HUES48 (cell line): ENCODE results near the gene TTLL4.
A peak's percentile ranks its signal among the peaks of the same experiment; 100 is the strongest.

Source experiments
- H3K27ac ChIP-seq: one replicate; pipeline ENCODE4 v1.7.0; 2013; ENCODE audit warnings: low read depth, low read length, inconsistent platforms
- H3K27me3 ChIP-seq: 2 replicates; pipeline ENCODE4 v1.6.1; 2013; ENCODE audit warnings: mild to moderate bottlenecking, low read length; ENCODE audit not compliant: control insufficient read depth, insufficient read depth
- H3K36me3 ChIP-seq: 2 replicates; pipeline ENCODE4 v1.6.1; 2013; ENCODE audit warnings: low read length; ENCODE audit not compliant: control insufficient read depth, insufficient read depth
- H3K4me1 ChIP-seq: 2 replicates; pipeline ENCODE4 v1.6.1; 2013; ENCODE audit warnings: mild to moderate bottlenecking, low read length; ENCODE audit not compliant: control insufficient read depth, insufficient read depth
- H3K4me3 ChIP-seq: 2 replicates; pipeline ENCODE4 v1.5.1; 2013; ENCODE audit warnings: mild to moderate bottlenecking, low read depth, low read length
- H3K9ac ChIP-seq: 2 replicates; pipeline ENCODE4 v1.6.1; 2013; ENCODE audit warnings: mild to moderate bottlenecking, low read depth, low read length, moderate library complexity
- H3K9me3 ChIP-seq: 2 replicates; pipeline ENCODE4 v1.6.1; 2013; ENCODE audit warnings: low read length; ENCODE audit not compliant: control insufficient read depth, insufficient read depth

Gene TTLL4

GRCh38 chr2:218716070-218716469, 5.4 kb downstream of the TTLL4 start:
- Histone ChIP-seq H3K27ac (no peak overlapping the region), H3K4me1 (peaks cover 11% of the 10 kb centered on the region), H3K9me3 (no peaks in the 10 kb centered on the region), H3K36me3 (peaks cover 22% of the 10 kb centered on the region), H3K27me3 (no peaks in the 10 kb centered on the region), H3K4me3 (no peak overlapping the region), H3K9ac (no peak overlapping the region)

GRCh38 chr2:218717262-218717661, 6.6 kb downstream of the TTLL4 start:
- no peaks in the 10 kb centered on the region for H3K9me3 ChIP-seq
- H3K9ac ChIP-seq = no peak overlapping the region
- 0 out of 2 replicates have a peak, but pooled peaks cover 4% of the 10 kb centered on the region for H3K4me1 ChIP-seq
- no peak overlapping the region for H3K4me3 ChIP-seq
- peaks cover 22% of the 10 kb centered on the region for H3K36me3 ChIP-seq
- H3K27me3 ChIP-seq = no peaks in the 10 kb centered on the region
- no peak overlapping the region for H3K27ac ChIP-seq

- Histone ChIP-seq H3K36me3 (peaks cover 22% of the 10 kb centered on the region), H3K4me3 (no peak overlapping the region), H3K4me1 (peaks cover 10% of the 10 kb centered on the region; the same call in 1 of the 2 replicates), H3K9ac (no peak overlapping the region), H3K9me3 (no peaks in the 10 kb centered on the region), H3K27ac (no peak overlapping the region), H3K27me3 (no peaks in the 10 kb centered on the region)
These were observed 7.4 kb downstream of the TTLL4 start for GRCh38 chr2:218718058-218718457.

GRCh38 chr2:218719457-218719856, 8.8 kb downstream of the TTLL4 start:
- peaks cover 18% of the 10 kb centered on the region for H3K36me3 ChIP-seq
- no peaks in the 10 kb centered on the region for H3K27me3 ChIP-seq
- H3K27ac ChIP-seq = no peak overlapping the region
- H3K4me3 ChIP-seq = no peak overlapping the region
- H3K9me3 ChIP-seq = no peaks in the 10 kb centered on the region
- H3K4me1 ChIP-seq = peaks cover 15% of the 10 kb centered on the region; the same call in 1 of the 2 replicates
- H3K9ac ChIP-seq = no peak overlapping the region

GRCh38 chr2:218720048-218721041, 9.7 kb downstream of the TTLL4 start:
- no peak overlapping the region for H3K9ac ChIP-seq
- peaks cover 15% of the 10 kb centered on the region; the same call in 1 of the 2 replicates for H3K4me1 ChIP-seq
- no peak overlapping the region for H3K27ac ChIP-seq
- no peaks in the 10 kb centered on the region for H3K9me3 ChIP-seq
- H3K27me3 ChIP-seq = no peaks in the 10 kb centered on the region
- no peak overlapping the region for H3K4me3 ChIP-seq
- peaks cover 15% of the 10 kb centered on the region for H3K36me3 ChIP-seq

GRCh38 chr2:218721488-218721887, 10.9 kb downstream of the TTLL4 start:
- Histone ChIP-seq H3K4me1 (peaks cover 15% of the 10 kb centered on the region; the same call in 1 of the 2 replicates), H3K9me3 (no peaks in the 10 kb centered on the region), H3K9ac (no peak overlapping the region)

GRCh38 chr2:218721934-218722333, 11.3 kb downstream of the TTLL4 start:
- Histone ChIP-seq H3K27me3 (no peaks in the 10 kb centered on the region), H3K4me1 (peaks cover 15% of the 10 kb centered on the region; the same call in 1 of the 2 replicates), H3K9me3 (0 out of 2 replicates have a peak, but pooled peaks cover under 1% of the 10 kb centered on the region), H3K36me3 (peaks cover 4% of the 10 kb centered on the region), H3K27ac (no peak overlapping the region), H3K9ac (no peak overlapping the region), H3K4me3 (no peak overlapping the region)

More at GRCh38 chr2:218721488-218721887, 10.9 kb downstream of the TTLL4 start:
- no peak overlapping the region for H3K27ac ChIP-seq
- peaks cover 4% of the 10 kb centered on the region for H3K36me3 ChIP-seq
- H3K27me3 ChIP-seq = no peaks in the 10 kb centered on the region
- no peak overlapping the region for H3K4me3 ChIP-seq

- Histone ChIP-seq H3K4me1 (peaks cover 15% of the 10 kb centered on the region; the same call in 1 of the 2 replicates), H3K36me3 (peaks cover under 1% of the 10 kb centered on the region), H3K27me3 (no peaks in the 10 kb centered on the region), H3K27ac (no peak overlapping the region), H3K9ac (no peak overlapping the region), H3K9me3 (0 out of 2 replicates have a peak, but pooled peaks cover 4% of the 10 kb centered on the region), H3K4me3 (no peak overlapping the region)
These were observed 11.8 kb downstream of the TTLL4 start for GRCh38 chr2:218722419-218722818.

GRCh38 chr2:218722876-218723785, 12.5 kb downstream of the TTLL4 start:
- Histone ChIP-seq H3K9ac (no peak overlapping the region), H3K4me3 (no peak overlapping the region), H3K36me3 (no peaks in the 10 kb centered on the region), H3K9me3 (0 out of 2 replicates have a peak, but pooled peaks cover 4% of the 10 kb centered on the region), H3K4me1 (peaks cover 15% of the 10 kb centered on the region; the same call in 1 of the 2 replicates), H3K27ac (peak overlapping the region; percentile 32), H3K27me3 (no peaks in the 10 kb centered on the region)

GRCh38 chr2:218726004-218726574, 15.5 kb downstream of the TTLL4 start:
- no peaks in the 10 kb centered on the region for H3K27me3 ChIP-seq
- H3K9me3 ChIP-seq = 0 out of 2 replicates have a peak, but pooled peaks cover 4% of the 10 kb centered on the region
- H3K27ac ChIP-seq = no peak overlapping the region
- peaks cover 11% of the 10 kb centered on the region; the same call in 1 of the 2 replicates for H3K4me1 ChIP-seq
- peaks cover 8% of the 10 kb centered on the region; the same call in 1 of the 2 replicates for H3K36me3 ChIP-seq
- no peak overlapping the region for H3K9ac ChIP-seq
- H3K4me3 ChIP-seq = no peak overlapping the region
